KOPT-K1 (cell line): Measurements from ENCODE around the gene NEK10.
A peak's percentile ranks its signal among the peaks of the same experiment; 100 is the strongest.
"Not testable (repeated sequence)": the region's sequence is repeated elsewhere in the genome, so short reads cannot be mapped to it uniquely, and the experiment has no call there.

Experiments used
- H3K27ac ChIP-seq: fragments of 200-600 bp; sonication (generic); 2 replicates; pipeline ENCODE4 v1.5.1; 2016; ENCODE audit warnings: antibody characterized with exemption, mild to moderate bottlenecking, low read depth, low read length; ENCODE audit not compliant: poor library complexity, severe bottlenecking
- H3K36me3 ChIP-seq: fragments of 200-600 bp; sonication (generic); 2 replicates; pipeline ENCODE4 v1.5.1; 2017; ENCODE audit warnings: antibody characterized with exemption, mild to moderate bottlenecking, low read length, moderate library complexity; ENCODE audit not compliant: insufficient read depth
- H3K9me3 ChIP-seq: fragments of 200-600 bp; sonication (generic); 2 replicates; pipeline ENCODE4 v1.5.1; 2017; ENCODE audit warnings: antibody characterized with exemption, low read length, mild to moderate bottlenecking; ENCODE audit not compliant: insufficient read depth, poor library complexity, severe bottlenecking

The NEK10 gene

GRCh38 chr3:27333843-27334242 lies 35.3 kb downstream of the NEK10 start:
- Histone ChIP-seq H3K27ac (no peak overlapping the region), H3K9me3 (peaks cover 25% of the 10 kb centered on the region), H3K36me3 (no peaks in the 10 kb centered on the region)

GRCh38 chr3:27328982-27329762 lies 40.0 kb downstream of the NEK10 start:
- not testable (repeated sequence) for H3K36me3 ChIP-seq, H3K27ac ChIP-seq
- H3K9me3 ChIP-seq, result peaks cover 22% of the 10 kb centered on the region

- H3K27ac ChIP-seq, result peak overlapping the region; percentile 13
- no peaks in the 10 kb centered on the region for H3K36me3 ChIP-seq
- peaks cover 22% of the 10 kb centered on the region for H3K9me3 ChIP-seq
Observed at GRCh38 chr3:27326629-27327545, 42.3 kb downstream of the NEK10 start.

GRCh38 chr3:27326202-27326601 lies 43.0 kb downstream of the NEK10 start:
- H3K27ac ChIP-seq, result no peak overlapping the region
- peaks cover 22% of the 10 kb centered on the region for H3K9me3 ChIP-seq

GRCh38 chr3:27325419-27325818 lies 43.8 kb downstream of the NEK10 start:
- no peaks in the 10 kb centered on the region for H3K36me3 ChIP-seq
- no peak overlapping the region for H3K27ac ChIP-seq
- H3K9me3 ChIP-seq, result peaks cover 22% of the 10 kb centered on the region

More at GRCh38 chr3:27326202-27326601, 43.0 kb downstream of the NEK10 start:
- no peaks in the 10 kb centered on the region for H3K36me3 ChIP-seq

GRCh38 chr3:27324686-27325085 lies 44.5 kb downstream of the NEK10 start:
- Histone ChIP-seq H3K36me3 (no peaks in the 10 kb centered on the region), H3K27ac (no peak overlapping the region), H3K9me3 (peaks cover 17% of the 10 kb centered on the region)

GRCh38 chr3:27323087-27323570 lies 46.1 kb downstream of the NEK10 start:
- Histone ChIP-seq H3K36me3 (no peaks in the 10 kb centered on the region), H3K9me3 (peaks cover 1% of the 10 kb centered on the region), H3K27ac (no peak overlapping the region)

GRCh38 chr3:27322634-27323033 lies 46.5 kb downstream of the NEK10 start:
- H3K9me3 ChIP-seq, result no peaks in the 10 kb centered on the region
- H3K27ac ChIP-seq, result no peak overlapping the region
- no peaks in the 10 kb centered on the region for H3K36me3 ChIP-seq

GRCh38 chr3:27319847-27320526 lies 49.2 kb downstream of the NEK10 start:
- Histone ChIP-seq H3K27ac (no peak overlapping the region), H3K36me3 (no peaks in the 10 kb centered on the region), H3K9me3 (no peaks in the 10 kb centered on the region)

- no peaks in the 10 kb centered on the region for H3K36me3 ChIP-seq
- H3K9me3 ChIP-seq, result no peaks in the 10 kb centered on the region
- H3K27ac ChIP-seq, result no peak overlapping the region
Observed at GRCh38 chr3:27319304-27319703, 49.9 kb downstream of the NEK10 start.

- no peak overlapping the region for H3K27ac ChIP-seq
- no peaks in the 10 kb centered on the region for H3K36me3 ChIP-seq
- no peaks in the 10 kb centered on the region for H3K9me3 ChIP-seq
Observed at GRCh38 chr3:27317096-27317495, 52.1 kb downstream of the NEK10 start.

- H3K36me3 ChIP-seq, result no peaks in the 10 kb centered on the region
- H3K9me3 ChIP-seq, result no peaks in the 10 kb centered on the region
- H3K27ac ChIP-seq, result no peak overlapping the region
Observed at GRCh38 chr3:27315003-27315402, 54.2 kb downstream of the NEK10 start.

GRCh38 chr3:27312044-27312668 lies 57.0 kb downstream of the NEK10 start:
- H3K27ac ChIP-seq, result no peak overlapping the region
- H3K9me3 ChIP-seq, result no peaks in the 10 kb centered on the region
- H3K36me3 ChIP-seq, result no peaks in the 10 kb centered on the region

GRCh38 chr3:27311400-27311799 lies 57.8 kb downstream of the NEK10 start:
- no peak overlapping the region for H3K27ac ChIP-seq
- no peaks in the 10 kb centered on the region for H3K36me3 ChIP-seq
- no peaks in the 10 kb centered on the region for H3K9me3 ChIP-seq
